GM21423 (cell line): ENCODE results near the gene TBCD.

Source experiments
- ATAC-seq: cut with Tn5 transposase; IDR thresholded peaks from one replicate; pipeline ENCODE4 v1.9.1; 2021; ENCODE audit warnings: mild to moderate bottlenecking, moderate library complexity; ENCODE audit not compliant: unreplicated experiment

Gene TBCD

DNA sequence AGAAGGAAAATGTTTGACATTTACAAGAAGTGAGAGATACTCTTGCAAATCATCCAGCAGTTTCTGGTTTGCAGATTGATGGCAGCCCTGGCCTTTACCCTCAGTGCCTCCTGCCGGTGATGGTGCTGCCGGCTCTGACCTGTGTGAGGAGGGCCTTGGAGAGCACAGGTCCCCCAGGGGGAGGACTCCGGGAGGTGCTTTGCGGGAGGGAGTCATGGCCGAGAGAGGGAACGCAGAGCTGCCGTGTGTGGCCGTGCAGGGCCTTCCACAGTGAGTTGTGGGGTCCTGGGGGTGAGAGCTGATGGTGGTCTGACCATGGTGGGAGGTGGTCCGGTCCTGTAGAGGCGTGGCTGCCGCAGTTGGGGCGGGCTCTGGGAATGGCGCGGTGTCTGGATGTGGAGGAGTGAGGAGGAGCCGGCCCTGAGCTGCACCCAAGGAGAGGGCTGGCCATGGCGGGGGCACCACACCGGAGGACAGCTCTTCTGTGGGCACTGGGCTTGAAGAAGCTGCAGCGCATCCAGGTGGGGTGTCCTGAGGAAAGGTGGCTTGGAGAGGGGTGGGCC, 116.0 kb downstream of the TBCD start:
- no peak for ATAC-seq

DNA sequence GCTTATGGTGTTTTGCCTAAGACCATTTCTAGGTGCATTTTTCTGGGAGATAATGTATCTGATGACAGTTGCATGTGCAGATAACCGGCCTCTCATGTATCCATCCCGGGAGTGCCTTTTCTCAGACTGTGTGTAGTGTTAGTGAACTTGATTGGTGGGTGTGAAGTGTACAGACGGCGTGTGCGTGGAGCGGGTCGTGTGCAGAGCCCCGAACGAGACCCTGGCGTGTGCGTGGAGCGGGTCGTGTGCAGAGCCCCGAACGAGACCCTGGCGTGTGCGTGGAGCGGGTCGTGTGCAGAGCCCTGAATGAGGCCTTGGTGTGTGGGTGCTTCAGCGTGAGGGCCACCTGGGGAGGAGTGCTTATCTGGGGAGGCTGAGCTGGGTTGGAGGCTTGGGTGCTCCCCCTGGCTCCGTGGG, 116.9 kb downstream of the TBCD start:
- no peak for ATAC-seq

- ATAC-seq, result no peak
Measured at GRCh38 chr17:82869536-82869935, 117.7 kb downstream of the TBCD start.

- ATAC-seq, result no peak
Measured at GRCh38 chr17:82870091-82870491, 118.2 kb downstream of the TBCD start.

GRCh38 chr17:82870541-82870940, 118.7 kb downstream of the TBCD start:
- no peak for ATAC-seq

DNA sequence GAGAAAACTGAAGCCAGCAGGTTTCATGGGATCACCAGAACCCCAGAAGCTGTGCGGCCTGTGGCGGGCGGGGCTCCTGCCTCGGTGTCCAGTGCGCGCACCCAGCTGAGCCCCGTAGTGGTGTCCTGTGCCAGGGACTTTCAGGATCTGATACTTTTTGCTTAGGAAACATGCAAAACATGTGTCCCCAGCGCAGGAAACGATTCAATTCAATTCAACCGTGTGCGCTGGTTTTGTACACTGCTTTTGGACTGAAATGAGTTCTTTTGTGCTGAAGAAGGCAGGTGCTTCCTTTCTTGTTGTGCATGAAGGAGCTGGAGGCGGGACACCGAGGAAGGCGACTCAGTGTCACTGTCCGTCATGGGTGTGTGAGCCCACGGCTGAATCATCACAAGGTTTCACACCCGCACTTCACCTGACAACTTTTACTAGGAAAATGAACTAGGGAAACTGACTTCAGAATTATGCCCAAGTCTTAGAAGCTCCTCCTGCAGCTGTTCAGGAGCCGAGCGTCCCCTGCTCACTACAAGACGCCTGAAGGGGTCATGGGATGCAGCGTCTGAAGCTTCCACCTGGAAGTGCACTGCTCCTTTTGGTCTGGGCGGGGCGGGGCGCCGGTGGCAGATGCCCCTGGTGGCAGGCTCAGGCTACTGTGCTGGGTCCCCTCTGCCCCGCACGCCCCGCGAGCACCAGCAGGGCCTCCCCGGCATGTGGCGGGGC, 119.4 kb downstream of the TBCD start:
- ATAC-seq, result peak; percentile 74

DNA sequence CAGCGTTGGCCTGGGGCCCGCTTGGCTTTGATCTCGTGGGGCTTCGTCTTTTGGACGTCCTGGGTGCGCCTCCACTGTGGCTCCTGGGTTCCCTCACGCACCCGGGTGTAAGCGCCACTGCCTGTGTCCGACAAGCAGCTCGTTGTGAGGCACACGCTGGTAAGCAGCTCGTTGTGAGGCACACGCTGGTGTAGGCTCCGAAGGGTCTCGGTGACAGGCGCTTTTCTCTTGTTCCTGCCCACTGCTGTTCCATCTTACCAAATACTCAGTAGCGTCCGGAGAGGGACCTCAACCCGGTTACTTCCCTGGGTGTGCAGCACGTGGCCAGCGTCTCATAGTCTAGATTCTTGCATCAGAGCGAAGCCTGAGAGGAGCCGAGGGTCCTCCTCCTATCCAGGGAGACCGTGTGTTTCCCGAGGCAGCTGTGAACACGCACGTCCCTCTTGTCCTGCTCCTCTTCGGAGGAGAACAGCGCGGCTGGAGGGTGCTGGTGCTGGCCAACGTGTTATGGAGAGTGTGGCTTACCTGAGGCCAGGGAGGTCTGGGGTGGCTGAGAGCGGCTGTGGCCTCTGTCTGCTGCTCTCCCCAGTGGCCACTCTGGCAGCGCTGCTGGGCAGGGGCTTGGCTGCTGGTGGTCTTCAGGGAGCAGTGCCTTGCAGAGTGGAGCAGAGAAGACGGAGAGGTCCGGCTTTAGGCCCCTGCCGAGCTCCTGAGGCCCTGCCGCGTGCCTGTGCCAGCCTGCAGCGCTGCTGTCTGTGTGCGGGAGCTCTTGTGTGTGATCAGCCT, 120.1 kb downstream of the TBCD start:
- no peak for ATAC-seq

- no peak for ATAC-seq
Measured at GRCh38 chr17:82872591-82873520, 121.0 kb downstream of the TBCD start.

DNA sequence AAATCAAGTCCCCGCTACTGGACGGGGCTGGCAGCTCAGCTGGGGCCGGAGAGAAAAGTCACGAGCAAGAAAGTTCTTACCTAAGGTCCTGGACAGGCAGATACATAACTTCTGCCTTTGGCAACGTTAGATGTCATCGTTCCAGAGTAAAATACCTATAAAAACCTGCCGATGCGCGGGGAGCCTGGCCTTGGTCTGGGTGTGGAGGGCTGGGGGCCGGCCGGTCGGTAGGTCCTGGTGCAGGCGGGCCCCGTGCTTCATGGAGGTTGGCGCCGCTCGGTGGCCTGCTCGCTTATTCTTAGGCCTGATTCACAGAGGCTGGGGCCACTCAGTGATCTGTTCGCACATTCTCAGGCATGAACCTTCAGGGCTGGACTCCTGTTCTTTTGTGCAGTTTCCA, 121.7 kb downstream of the TBCD start:
- no peak for ATAC-seq

DNA sequence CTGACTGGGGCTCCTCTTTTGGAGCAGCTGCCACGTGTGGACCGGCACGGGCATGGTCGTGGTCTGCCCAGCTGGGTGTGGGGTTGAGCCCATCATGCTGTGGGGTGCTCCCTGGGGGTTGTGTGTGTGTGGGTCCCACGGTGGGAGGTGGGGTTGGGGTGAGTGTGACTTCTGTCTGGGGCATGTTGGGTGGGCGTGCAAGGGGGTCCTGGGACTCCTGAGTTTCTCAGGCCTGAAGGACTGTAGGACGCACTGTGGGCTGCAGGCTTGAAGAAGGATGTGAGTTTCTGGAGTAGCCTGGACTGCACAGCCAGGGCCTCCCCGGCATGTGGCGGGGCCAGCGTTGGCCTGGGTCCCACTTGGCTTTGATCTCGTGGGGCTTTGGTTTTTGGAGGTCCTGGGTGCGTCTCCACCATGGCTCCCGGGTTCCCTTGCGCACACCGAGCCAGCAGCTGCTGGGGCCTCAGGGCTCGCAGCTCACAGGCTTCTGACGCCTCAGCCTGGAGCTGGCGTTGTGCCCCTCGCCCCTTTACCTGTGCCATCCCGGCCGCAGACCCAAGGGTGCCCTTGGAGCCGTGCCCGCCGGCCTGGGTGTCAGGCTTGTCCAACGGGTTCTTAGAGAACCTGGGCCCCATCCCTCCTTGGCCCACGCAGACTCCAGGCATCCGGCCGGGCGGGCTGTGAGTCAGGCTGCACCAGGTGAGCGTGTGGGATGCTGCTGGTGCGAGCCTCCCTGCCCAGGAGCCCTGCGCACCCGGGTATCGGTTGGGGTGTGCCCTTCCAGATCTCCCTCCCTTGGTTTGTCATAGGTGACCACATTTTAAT, 122.4 kb downstream of the TBCD start:
- ATAC-seq, result no peak

DNA sequence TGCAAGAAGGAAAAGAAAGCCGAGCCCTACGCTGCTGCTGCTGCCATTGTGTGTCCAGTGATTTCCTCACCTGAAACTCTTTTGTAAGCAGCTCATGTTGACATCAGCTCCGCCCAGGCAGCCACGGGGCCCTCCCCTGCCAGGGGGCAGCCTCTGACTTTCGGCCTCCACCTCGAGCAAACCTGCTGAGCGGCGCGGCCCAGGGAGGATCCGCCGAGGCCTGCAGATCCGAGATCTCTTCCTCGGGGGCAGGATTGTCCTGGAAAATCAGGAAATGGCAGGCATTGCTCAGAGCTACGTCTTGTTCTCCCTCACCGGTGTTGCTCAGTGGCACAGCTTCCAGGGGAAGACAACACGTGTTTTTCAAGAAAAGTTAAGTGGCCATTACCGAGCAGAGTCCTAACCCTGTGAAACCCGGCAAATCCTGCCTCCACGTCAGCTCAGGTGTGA, 123.6 kb downstream of the TBCD start:
- no peak for ATAC-seq

DNA sequence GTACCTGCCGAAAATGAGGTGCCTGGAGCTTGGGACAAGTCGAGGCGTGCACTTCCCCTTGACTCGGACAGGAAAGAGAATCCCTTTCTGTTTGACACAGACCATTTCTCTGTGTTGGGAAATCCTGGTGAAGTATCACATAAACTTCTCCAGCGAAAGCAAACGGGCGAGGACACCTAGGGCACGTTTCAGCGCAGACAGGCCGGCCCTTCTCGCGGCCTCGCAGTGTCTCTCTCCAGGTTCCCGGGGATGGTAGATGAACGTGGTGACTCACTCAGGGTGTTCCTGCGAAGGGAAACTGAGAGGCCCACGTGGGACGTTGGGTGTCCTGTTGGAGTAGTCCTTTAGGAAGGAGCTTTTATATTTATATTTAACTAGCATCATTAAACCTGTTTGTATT, 124.3 kb downstream of the TBCD start:
- no peak for ATAC-seq

GRCh38 chr17:82876602-82877379, 124.9 kb downstream of the TBCD start:
- ATAC-seq, result no peak

GRCh38 chr17:82878527-82878926, 126.7 kb downstream of the TBCD start:
- ATAC-seq, result no peak

- no peak for ATAC-seq
Measured at GRCh38 chr17:82879241-82879640, 127.4 kb downstream of the TBCD start.

DNA sequence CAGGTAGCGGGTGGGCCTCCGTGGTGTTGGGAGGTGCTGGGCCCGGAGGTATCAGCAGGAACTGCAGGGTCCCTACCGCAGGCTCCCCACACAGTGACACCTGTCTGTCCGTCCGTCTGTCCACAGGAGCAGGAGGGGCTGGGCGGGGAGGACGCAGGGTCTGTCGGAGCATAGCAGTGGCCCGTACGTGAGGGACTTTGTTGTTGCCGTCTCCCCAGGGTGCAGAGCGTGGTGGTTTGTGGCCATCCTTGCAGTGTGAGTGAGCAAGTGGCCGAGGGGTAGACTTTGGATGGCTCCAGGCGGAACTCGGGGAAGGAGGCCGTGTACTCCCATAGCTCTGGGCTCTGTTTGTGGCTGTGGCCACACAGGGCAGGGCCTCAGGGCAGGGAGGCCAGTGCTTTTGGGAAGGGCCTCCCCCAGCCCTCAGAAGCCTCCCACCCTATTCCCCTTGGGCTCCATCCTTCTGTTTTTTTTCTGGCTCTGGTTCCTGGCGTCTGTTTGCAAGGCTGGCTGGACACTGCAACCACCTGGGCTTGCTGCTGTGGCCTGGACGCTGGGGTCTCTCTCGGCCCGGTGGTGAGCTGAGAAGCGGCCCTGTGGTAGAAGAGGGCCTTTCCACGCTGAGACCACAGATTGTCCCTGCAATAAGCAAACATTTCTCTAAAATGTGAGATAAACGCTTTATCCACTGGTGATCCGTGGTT, 128.9 kb downstream of the TBCD start:
- ATAC-seq, result no peak

DNA sequence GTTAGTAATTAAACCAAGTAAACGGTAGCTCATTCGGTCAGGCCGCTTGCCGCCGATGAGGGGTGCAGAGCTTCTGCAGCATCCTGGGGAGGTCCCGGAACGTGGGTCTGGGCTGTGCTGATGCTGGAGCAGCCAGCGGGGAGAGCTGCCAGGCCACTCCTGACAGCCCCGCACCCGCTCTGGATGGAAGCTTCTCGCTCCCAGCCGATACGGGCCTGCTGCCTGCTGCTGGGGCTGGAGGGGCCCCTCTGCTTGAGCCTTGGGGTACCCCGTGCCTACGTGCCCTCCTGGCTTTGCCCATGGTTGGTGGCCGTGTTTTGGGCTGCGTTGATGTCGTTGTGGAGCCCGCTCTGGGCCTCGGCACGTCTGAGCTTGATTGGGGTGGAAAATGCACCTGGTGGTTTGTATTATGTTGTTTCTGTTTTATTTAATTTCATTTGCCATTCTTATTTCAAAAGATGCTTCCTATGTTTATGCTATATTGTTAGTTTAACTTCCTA, 129.5 kb downstream of the TBCD start:
- ATAC-seq, result no peak

DNA sequence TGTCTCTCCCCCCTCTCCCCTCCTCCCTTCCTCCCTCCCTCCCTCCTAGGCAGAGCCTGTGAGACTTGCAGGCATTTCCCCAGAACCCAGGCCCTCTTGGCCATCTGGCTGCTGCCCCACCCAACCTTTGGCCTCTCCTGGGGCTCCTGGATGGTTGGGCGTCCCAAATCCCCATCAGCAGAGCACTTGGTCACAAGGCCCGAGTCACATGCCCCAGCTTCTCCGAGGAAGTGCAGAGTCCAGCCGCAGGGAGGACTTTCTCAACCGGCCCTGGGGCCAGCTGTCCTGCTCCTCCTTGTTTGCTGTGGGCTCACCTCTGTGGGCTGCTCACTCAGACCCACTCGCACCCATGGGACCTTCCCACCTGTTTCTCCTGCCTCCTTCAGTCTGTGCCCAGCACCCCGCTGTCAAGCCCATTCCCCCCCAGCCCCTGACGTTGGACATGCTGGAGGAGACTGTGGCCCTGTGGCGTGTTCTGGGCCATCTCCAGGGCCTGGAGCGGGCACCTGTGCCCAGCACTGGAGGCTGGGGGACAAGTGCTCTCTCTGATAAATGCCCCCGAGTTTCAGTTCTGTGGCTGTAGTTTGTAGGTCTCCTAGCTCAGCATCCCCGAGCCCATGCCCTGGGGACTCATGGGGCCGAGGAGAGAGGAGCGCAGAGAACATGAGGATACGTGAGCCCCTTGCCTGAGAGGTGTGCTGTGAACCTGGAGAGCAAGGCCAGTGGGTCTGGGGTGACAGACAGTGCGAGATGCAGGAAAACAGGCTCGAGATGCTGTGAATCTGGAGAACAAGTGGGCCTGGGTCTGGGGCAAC, 130.2 kb downstream of the TBCD start:
- ATAC-seq, result no peak
